HG02943 (cell line): ENCODE results near the gene NLRP7.
"Not testable (repeated sequence)": the region's sequence is repeated elsewhere in the genome, so short reads cannot be mapped to it uniquely, and the experiment has no call there.

Experiments
- ATAC-seq: cut with Tn5 transposase; IDR thresholded peaks from one replicate; pipeline ENCODE4 v1.9.1; 2021; ENCODE audit warnings: mild to moderate bottlenecking, low read depth, moderate library complexity; ENCODE audit not compliant: unreplicated experiment

NLRP7 gene

GRCh38 chr19:54919646-54920563 is 27.4 kb downstream of the NLRP7 start:
- ATAC-seq = not testable (repeated sequence)

DNA sequence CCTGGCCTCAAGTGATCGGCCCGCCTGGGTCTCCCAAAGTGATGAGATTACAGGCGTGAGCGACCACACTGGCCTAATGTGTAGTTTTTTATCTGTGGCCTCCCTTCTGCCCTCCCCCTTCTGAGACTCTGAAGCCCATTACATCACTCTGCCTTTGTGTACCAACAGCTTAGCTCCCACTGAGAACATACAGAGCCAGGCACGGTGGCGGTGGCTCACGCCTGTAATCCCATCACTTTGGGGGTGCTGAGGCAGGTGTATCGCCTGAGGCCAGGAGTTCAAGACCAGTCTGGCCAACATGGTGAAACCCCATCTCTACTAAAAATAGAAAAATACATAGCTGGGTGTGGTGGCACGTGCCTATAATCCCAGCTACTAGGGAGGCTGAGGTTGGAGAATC is 28.8 kb downstream of the NLRP7 start:
- no peak for ATAC-seq

DNA sequence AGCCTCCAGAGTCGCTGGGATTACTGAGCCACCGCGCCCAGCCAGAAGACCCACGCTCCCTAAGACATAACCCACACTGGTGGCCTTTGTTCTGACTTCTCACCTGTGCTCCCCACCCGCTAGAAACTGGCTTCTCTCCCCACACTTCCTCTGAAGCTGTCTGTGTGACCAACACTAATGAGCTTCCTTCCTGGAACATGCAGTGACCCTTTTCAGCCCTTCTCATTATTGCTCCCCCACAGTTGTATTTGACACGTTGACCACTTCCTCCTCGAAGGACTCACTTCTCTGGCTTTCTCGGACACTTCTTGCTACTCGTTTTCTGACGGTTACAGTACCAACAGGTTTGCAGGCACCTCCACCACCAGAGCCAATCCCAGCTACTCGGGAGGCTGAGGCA is 30.5 kb downstream of the NLRP7 start:
- no peak for ATAC-seq

- ATAC-seq = not testable (repeated sequence)
Measured at GRCh38 chr19:54907899-54908298, 39.4 kb downstream of the NLRP7 start.

- ATAC-seq = no peak
Measured at GRCh38 chr19:54906819-54907218, 40.5 kb downstream of the NLRP7 start.

- no peak for ATAC-seq
Measured at GRCh38 chr19:54905803-54906511, 41.4 kb downstream of the NLRP7 start, which contains the start of gene NCR1. NCR1 (plus strand) TSS chr19:54906148; CDS start chr19:54906188, 40 bp downstream.

- ATAC-seq = no peak
Measured at GRCh38 chr19:54905421-54905802, 41.9 kb downstream of the NLRP7 start.

DNA sequence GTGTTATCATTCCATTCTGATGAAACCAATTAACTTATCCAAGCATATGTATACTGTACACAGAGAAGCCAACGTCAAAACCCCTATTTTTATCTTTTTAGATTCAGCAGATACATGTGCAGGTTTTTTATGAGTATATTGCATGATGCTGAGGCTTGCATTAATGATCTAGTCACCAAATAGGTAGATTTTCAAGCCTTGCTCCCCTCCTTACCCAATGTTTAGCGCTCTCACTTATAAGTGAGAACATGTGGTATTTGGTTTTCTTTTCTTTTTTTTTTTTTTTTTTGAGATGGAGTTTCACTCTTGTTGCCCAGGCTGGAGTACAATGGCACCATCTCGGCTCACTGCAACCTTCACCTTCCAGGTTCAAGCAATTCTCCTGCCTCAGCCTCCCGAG is 43.1 kb downstream of the NLRP7 start:
- ATAC-seq = not testable (repeated sequence)

DNA sequence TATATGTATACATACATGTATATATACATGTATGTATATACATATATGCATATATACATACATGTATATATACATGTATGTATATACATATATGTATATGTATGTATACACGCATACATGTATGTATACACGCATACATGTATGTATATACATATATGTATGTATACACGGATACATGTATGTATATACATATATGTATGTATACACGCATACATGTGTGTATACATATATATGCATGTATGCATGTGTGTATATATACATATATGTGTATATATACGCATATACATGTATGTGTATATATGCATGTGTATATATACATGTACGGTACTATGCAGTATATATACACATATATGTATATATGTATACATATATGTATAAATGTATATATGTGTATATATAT is 44.0 kb downstream of the NLRP7 start:
- no peak for ATAC-seq

DNA sequence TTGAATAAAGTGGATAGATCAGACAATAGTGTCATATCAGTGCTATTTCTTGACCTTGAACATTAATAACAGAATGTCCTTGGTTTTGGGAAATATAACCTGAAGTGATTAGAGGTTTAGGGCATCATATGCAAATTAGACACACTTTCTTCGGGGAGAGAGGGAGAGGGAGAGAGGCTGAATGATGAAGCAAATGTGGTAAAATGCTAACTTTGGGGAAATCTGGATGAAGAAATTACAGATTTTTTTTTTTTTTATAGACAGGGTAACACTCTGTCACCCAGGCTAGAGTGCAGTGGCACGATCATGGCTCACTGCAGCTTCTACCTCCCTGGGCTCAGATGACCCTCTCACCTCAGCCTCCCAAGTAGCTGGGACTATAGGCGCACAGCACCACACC is 45.3 kb downstream of the NLRP7 start:
- ATAC-seq = no peak

GRCh38 chr19:54901153-54901552 is 46.2 kb downstream of the NLRP7 start:
- ATAC-seq = not testable (repeated sequence)

DNA sequence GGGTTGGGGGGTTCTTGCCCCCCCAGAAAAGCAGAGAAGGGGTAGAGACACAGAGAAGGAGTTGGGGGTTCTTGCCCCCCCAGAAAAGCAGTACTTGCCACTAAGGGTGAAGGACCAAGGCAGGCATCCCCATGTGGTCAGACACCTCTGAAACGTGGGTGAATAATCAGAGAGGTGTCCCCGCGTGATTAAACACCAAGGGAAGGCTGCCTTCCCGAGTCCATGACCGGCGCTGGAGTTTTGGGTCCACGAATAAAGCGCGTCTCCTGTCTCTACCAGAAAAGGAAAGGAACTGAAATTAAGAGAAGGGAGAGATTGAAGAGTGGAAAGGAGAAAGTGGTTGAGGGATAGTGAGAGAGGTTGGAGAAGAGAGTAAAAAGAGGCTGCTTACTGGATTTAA is 47.7 kb downstream of the NLRP7 start:
- not testable (repeated sequence) for ATAC-seq

- not testable (repeated sequence) for ATAC-seq
Measured at GRCh38 chr19:54898685-54899084, 48.6 kb downstream of the NLRP7 start.

DNA sequence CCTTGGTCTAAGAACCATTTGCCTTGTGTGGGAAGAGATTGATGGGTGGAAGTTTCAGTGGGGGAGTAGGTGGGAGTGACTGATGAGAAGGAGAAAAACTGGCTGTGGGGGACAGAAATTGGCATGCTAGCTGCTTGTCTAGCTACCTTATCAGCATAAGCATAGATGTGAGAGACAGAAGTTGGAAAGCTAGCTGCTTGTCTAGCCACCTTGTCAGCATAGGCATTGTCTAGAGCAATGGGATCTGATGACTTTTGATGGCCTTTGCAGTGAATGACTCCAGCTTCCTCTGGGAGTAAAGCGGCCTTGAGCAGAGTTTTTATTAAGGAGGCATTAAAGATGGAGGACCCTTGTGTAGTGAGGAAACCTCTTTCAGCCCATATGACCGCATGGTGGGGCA is 51.3 kb downstream of the NLRP7 start:
- no peak for ATAC-seq

GRCh38 chr19:54894106-54894505 is 53.2 kb downstream of the NLRP7 start:
- not testable (repeated sequence) for ATAC-seq

- no peak for ATAC-seq
Measured at GRCh38 chr19:54893406-54893805, 53.9 kb downstream of the NLRP7 start.

DNA sequence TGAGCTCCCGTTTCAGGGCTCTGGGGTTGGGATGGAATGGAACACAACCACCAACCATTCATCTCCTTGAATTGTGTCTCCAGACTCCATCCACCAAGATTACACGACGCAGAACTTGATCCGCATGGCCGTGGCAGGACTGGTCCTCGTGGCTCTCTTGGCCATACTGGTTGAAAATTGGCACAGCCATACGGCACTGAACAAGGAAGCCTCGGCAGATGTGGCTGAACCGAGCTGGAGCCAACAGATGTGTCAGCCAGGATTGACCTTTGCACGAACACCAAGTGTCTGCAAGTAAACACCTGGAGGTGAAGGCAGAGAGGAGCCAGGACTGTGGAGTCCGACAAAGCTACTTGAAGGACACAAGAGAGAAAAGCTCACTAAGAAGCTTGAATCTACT is 57.8 kb downstream of the NLRP7 start:
- ATAC-seq = no peak

DNA sequence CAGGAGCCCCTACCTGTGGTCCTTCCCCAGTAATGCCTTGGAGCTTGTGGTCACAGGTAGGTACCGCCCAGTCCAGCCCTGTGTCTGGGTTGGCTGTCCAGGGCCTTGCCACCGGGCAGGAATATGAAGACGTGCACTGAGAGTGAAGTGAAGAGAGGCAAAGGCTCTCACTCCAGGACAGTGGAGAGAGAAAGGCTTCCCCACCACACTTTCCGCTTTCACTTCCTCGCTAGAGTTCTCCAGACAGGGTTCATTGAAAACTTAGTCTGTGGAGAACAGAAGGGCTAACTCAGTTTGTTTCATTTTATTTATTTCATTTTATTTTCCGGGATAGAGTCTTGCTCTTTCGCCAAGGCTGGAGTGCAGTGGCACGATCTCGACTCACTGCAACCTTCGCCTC is 59.1 kb downstream of the NLRP7 start:
- no peak for ATAC-seq

DNA sequence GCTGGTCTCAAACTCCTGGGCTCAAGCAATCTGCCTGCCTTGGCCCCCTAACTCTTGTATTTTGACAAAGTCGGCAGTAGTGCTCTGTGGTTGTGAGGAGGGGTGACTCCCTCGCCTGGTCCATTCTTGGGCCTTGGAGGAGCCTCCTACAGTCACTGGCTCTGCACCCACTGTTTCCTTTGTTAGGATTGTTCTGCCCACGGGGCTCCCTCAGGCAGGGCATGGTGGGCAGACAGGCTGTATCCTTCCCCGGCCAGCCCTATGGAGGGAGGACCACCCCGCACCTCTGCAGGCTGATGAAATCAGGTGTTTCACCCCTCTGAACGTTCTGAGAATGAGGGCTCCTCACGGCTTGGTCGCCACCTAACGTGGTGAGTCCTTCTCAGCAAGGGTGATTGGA is 64.1 kb downstream of the NLRP7 start:
- ATAC-seq = no peak

GRCh38 chr19:54882758-54883157 is 64.6 kb downstream of the NLRP7 start:
- no peak for ATAC-seq

DNA sequence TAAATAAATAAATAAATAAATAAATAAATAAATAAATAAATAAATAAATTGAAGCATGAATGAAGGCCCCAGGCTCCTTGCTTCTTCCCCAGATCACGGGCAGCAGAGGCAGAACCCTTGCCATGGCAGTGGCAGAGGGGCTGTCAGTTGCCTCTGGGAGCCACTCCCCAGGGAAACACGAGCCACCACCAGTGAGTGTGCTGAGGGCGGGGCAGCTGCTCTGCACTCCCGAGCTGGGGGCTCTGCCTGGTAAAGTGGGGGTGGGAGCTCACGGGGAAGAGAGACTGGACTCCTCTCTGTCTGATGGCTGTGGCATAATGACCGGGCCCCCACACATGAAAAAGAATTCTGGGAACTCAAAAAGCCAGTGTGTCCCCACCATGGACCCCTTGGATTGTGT is 65.4 kb downstream of the NLRP7 start:
- no peak for ATAC-seq

DNA sequence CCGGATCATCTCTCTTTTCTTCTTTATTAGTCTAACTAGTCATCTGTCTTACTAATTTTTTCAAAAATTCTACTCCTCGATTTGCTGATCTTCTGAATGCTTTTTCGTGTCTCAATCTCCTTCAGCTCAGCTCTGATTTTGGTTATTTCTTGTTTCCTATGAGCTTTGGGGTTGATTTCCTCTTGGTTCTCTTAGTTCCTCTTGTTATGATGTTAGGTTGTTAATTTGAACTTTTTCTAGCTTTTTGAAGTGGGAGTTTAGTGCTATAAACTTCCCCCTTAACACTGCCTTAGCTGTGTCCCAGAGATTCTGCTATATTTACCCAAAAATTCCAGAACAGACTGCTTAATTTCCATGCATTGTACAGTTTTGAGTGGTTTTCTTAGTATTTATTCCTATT is 69.9 kb downstream of the NLRP7 start:
- no peak for ATAC-seq
